Stimulated activated CD4-positive, alpha-beta T cell treated with anti-CD3 and anti-CD28 coated beads, Interleukin-4, amount 100 ng/mL, for 4 hours (primary cell): ENCODE measurements around the gene IPMK.
"Not testable (repeated sequence)": the region's sequence is repeated elsewhere in the genome, so short reads cannot be mapped to it uniquely, and the experiment has no call there.

Experiments used
- DNase-seq, 2 experiments: peaks; one replicate each; pipeline ENCODE4 v3.0.0-alpha.2; 2020

The IPMK gene

DNA sequence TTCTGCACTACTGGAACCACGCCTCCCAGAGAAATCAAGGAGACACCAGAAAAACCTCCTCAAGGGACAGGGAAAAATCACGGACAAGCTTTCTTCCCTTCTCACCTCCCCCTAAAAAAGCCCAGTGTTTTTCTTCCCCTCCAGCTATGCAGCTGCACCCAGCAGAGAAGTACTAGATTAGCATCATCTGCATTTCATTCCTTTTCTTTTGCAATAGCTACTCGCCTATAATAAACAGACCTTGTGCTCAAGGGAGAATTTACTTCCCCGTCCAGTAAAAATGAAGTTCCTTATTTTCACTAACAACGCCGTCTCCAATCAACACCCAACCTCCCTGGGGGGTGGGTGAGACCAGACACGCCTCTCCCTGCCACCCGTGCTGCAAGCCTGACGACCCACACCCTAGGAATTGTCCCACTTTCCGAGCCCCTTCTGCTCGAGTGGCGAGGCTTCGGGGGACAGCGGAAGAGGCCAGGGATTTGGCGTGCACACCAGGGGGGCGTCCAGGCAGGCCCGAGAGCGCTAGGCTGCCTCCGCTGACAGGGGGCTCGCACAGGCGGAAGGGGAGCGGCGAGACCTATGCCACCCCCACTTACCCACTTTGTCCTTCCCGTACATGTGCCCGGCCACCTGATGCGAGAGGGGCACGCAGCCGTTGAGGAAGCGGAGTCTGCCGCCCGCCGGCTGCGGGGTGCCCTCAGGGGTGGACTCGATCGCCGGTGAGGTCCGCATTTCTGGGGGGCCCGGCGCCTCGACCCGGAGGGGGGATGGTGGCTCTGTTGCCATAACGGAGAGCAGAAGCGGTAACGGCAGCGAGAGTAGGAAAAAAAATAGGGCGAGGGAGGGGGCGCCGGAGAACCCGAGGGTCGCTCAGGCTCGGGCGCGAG, 625 bp downstream of the IPMK start:
- peak; percentile 21 to 23 for DNase-seq

DNA sequence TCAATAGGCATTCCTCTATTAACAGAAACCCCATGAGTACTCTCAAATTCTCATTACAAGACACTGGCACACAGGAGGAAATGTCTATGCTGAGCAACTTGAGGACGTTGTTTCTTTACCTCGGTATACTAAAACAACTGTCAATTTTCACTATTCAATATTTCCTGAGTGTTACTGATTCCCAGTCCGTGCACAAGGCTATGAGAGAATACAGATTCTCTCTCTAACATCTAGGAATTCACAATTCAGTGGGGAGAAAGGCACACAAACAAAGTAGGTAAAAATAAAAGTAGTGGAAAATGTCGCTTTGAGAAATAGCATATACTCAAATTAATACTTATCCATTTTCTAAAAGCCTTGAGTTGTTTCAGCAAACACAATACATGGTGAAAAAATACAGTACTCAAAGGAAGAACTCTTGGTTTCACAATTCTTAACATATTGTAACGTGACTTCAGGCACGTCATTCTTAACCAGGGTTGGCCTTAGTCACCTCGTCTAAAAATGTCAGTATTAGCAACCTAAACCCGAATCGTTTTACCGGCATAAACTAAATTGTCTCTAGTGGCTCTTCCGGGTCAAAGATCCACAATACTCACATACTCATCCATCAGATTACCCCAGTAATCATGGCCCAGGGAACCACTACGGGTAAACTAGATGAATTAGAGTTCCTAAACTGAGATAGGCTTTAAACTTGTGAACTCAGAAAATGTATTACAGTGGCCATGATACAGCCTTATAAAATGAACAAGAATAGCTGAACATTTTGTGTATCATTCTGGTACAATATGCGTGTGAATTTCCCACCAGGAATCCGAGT, 1.5 kb downstream of the IPMK start:
- DNase-seq = peak in 1 of 2 experiments; percentile 21

DNA sequence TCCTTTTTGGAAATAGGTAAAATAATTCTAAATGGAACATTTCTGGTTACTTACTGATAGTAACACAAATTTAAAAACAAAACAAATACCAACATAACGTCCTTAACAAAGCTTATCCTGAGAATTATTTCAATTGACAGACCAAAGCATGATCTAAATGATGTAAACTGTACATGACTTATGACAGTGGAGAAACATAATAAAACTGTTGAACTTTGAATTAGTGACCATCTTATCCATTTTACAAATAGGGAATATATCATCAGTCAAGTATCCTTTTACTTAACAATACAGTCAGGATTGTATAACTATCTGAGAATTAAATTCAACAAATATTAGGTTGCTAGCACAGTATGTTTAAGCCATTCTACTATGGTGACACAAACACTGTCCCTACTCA, 2.4 kb downstream of the IPMK start:
- no peak for DNase-seq

DNA sequence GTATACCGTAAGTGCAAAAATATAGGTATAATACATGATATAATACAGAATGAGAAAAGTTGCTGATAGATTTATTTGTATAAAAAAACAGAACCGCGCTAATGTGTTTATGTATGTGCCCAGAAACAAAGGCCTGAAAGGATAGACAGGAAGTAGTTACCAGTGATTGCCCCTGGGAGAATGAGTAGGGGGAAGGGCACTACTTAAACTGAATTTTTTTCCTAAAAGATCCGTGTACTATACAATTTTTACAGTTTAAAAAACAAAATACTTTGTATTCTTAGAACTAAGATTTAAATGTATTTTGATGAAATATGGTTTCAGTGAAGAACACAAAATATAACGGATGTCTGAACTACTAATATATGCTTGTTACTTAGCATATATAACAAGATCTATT, 2.9 kb downstream of the IPMK start:
- DNase-seq = no peak

DNA sequence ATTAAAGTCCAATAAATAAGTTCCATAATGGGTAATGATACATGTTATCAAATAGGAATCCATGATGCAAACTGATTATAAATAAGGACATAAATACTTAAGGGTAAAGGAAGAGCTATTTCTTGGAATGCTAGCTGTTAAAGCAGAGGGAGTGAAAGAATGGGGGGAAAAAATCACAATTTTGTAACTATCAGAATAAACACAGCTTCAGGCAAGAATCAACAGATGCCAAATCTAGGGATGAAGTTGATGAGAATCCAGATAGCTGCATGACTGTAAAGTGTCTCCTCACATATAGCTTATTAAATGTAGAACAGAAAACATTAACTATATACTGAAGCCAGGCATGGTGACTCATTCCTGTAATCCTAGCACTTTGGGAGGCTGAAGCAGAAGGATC, 4.9 kb downstream of the IPMK start:
- DNase-seq = no peak

DNA sequence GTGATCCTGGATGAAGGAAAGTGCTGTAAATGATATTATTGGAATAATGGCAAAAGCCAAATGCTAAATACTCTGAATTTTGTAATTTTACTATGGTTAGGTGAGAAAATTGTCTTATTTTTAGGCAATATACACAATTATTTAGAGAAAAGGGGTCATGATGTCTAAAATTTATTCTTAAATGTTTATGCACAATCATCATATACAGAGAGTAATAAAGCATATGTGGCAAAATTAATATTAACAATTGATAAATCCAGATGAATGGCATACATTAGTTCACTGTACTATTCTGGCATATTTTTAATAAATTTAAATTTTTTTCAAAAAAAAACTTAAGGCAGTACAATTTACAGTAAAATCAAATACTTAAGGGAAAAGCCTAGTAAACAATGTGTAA, 7.4 kb downstream of the IPMK start:
- no peak for DNase-seq

DNA sequence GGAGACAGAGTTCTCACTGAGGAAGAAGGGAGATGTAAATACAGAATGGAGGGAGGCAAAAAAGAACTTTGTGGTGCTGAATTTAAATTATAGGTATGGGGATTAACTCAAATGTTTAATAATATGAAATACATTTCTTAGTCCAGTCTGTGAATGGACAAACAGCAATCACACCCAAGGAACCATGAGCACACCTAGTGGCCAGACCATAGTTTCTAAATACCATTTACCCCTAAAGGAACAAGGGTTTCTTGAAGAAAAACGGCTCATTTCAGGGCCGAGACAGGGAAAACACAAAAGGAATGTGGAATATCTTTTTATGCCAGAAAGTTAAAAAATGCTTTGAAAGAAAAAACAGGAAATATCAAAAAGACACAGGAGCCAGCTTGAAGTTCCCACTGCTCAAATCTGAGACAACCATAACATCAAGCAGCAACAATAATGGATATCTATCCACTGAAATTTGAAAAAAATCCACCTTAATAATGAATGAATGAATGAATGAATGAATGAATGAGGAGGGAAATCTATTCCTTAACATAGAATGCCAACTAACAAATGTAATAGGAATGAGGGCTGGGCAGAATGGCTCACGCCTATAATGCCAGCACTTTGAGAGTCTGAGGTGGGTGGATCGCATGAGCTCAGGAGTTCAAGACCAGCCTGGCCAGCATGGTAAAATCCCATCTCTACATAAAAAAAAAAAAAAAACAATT, 8.6 kb downstream of the IPMK start:
- no peak for DNase-seq

DNA sequence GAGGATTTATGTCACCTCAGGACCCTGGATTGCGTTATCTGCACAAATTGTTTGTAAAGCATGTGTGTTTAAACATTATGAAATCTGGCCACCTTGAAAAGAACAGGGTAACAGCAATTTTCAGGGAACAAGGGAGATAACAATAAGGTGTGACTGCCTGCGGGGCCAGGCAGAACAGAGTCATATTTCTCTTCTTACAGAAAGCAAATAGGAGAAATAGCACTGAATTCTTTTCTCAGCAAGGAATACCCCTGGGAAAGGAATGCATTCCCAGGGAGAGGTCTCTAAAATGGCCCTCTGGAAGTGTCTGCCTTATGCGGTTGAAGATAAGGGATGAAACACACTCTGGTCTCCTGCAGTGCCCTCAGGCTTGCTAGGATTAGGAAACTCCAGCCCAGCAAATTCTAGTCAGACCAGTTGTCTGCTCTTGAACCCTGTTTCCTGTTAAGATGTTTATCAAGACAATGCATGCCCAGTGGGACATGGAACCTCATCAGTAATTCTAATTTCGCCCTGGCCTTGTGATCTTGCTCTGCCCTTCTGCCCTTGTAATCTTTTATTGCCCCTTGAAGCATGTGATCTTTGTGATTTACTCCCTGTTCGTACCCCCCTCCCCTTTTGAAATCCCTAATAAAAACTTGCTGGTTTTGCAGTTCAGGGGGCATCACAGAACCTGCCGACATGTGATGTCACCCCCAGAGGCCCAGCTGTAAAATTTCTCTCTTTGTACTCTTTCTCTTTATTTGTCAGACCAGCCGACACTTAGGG, 11.5 kb downstream of the IPMK start:
- DNase-seq = not testable (repeated sequence)

DNA sequence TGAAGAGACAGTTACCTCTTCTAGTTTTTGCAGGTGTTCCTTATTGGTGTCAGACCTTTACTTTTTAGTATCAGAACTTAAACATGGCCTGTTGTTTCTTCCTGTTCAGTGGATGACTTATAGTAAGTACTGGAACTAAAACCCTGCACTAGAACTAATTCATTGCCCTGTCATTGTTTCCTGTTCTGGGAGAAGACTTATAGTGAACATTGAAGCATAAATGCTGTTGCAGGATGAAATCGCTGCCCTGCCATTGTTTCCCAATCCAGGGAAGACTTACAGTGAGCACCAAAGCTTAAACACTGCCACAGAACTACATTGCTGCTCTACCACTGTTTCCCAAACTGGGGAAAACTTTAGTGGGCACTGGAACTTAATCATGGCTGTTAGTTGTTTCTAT, 13.1 kb downstream of the IPMK start:
- DNase-seq = no peak

DNA sequence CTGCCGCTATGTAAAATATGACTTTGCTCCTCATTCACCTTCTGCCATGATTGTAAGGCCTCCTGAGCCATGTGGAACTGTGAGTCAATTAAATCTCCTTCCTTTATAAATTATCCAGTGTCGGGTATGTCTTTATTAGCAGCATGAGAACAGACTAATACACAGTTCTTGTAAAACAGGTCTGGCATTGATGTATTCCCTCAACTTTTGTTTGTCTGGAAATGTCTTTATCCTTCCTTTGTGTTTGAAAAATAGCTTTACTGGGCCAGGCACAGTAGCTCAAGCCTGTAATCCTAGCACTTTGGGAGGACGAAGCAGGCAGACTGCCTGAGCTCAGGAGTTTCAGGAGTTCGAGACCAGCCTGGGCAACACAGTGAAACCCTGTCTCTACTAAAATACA, 14.5 kb downstream of the IPMK start:
- DNase-seq = no peak

DNA sequence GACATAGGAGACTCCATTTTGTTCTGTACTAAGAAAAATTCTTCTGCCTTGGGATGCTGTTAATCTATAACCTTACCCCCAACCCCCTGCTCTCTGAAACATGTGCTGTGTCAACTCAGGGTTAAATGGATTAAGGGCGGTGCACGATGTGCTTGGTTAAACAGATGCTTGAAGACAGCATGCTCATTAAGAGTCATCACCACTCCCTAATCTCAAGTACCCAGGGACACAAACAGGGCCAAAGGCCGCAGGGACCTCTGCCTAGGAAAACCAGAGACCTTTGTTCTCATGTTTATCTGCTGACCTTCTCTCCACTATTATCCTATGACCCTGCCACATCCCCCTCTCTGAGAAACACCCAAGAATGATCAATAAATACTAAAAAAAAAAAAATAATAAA, 23.0 kb downstream of the IPMK start:
- DNase-seq = not testable (repeated sequence)

DNA sequence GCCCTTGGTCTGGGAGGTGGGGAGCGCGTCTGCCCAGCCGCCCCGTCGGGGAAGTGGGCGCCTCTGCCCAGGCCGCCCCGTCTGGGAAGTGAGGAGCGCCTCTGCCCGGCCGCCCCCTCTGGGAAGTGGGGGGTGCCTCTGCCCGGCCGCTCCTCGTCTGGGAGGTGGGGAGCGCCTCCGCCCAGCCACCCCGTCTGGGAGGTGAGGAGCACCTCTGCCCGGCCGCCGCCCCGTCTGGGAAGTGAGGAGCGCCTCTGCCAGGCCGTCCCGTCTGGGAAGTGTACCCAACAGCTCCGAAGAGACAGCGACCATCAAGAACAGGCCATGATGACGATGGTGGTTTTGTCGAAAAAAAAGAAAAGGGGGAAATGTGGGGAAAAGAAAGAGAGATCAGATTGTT, 23.5 kb downstream of the IPMK start:
- not testable (repeated sequence) for DNase-seq

DNA sequence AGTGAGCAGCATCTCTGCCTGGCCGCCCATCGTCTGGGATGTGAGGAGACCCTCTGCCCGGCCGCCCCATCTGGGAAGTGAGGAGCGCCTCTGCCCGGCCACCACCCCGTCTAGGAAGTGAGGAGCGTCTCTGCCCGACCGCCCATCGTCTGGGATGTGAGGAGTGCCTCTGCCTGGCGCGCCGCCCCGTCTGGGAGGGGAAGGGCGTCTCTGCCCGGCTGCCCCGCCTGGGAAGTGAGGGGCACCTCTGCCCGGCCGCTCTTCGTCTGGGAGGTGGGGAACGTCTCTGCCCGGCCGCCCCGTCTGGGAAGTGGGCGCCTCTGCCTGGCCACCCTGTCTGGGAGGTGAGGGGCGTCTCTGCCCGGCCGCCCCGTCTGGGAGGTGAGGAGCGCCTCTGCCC, 23.9 kb downstream of the IPMK start:
- DNase-seq = not testable (repeated sequence)

DNA sequence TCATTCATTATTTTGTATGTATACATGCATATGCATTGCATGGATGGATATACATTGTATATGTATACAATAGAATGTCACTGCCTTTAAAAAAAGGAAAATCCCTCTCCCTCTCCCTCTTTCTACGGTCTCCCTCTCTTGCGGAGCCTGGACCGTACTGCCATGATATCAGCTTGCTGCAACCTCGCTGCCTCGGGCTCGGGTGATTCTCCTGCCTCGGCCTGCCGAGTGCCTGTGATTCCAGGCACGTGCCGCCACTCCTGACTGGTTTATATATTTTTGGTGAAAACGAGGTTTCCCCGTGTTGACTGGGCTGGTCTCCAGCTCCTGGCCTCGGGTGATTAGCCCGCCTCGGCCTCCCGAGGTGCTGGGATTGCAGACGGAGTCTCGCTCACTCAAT, 24.4 kb downstream of the IPMK start:
- DNase-seq = no peak

DNA sequence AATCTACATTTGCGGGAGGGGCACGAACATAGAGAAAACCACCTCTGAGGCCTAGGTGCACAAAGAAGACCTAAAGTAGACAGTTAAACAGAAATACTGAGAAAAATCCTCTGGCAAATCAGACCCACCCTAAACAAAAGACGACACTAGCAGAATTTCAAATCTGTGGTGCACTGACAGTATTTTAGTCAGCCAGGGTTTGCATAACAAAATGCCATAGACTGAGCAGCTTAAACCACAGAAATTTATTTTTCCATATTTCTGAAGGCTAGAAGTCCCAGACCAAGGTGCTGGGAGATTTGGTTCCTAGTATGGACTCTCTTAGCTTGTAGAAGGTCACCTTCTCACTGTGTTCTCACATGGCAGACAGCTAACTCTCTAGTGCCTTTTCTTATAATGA, 26.3 kb downstream of the IPMK start:
- DNase-seq = no peak

DNA sequence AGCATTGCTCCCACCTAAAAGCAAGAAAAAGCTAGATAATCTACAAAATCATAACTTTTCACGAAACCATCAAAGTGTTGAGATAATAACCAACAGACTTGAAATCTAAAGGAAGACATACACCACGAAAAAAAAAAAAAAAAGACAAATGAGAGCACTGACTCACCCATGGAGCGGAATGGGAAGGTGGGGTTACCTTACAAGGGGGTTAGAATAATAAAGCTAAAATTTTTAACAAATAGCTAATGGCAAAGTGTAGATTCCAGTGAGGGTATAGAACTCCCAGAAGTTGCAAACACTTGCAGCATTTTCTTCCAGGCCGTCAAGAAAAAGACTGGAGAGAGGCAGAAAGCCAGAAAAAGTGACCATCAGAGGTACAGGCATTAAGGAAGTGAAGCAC, 27.2 kb downstream of the IPMK start:
- DNase-seq = no peak

DNA sequence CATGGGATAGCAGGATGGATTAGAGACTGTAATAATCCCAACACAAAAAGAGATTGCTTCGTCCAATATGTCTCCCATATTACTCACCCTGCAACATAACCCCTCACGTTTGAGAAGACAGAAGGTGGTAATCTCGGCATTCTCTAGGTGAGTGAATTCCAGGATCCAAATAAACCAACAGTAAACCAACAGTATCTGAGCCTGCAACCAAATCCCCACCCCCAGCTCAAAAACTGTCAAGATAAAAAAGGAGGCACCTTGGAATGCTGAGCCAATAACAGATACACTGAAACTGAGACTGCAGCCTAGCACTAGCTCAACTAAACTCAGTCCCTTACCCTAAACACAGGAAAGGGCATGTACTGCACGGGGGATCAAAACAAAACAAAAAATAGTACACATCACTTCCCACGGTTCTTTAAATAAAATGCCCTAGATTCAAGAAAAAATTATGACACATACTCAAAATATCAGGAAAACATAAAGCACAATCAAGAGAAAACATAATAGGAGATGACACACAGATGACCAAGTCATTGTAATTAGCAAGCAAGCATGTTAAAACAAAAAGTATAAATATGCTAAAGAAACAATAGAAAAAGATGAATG, 28.0 kb downstream of the IPMK start:
- DNase-seq = no peak

DNA sequence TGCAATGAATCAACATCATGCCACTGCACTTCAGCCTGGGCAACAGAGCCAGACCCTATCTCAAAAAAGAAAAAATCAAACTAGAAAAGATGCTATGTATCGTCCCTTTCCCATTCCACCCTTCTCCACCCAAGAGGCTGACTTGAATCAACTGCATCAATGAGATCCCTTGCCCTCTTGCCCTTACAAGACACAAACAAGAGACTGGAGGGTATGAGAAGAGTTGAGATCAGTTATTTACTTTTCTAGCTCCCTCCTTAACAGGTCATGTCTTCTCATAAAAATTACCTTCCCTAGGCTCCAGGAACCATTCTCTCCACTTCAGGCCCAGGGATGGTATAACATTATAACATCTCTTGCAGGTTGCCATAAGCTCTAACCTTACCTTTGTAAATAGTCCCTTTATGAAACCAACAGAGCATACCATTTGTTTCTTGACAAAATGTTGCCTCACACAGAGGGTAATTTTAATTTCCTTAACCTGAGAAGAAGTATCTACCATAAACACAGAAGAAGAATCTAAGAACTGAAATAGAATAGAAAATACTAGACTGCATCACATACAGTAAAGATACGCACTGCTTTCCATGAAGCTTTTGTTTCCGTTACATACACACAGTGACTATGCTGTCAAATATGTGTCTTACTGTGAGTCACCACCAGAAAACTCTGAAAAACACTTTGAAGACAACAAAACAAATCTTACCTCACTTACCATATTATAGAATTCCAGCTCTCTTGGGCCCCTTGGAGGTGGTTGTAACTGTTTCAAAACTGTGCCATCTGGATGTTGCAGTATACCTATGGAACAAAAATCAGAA, 30.5 kb downstream of the IPMK start:
- no peak for DNase-seq

DNA sequence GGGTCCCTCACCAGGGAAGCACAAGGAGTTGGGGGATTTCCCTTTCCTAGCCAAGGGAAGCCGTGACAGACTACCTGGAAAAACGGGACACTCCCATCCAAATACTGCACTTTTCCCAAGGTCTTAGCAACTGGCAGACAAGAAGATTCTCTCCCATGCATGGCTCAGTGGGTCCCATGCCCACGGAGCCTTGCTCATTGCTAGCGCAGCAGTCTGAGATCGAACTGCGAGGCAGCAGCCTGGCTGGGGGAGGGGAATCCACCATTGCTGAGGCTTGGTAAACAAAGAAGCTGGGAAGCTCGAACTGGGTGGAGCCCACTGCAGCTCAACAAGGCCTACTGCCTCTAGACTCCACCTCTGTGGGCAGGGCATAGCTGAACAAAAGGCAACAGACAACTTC, 37.8 kb downstream of the IPMK start:
- not testable (repeated sequence) for DNase-seq

DNA sequence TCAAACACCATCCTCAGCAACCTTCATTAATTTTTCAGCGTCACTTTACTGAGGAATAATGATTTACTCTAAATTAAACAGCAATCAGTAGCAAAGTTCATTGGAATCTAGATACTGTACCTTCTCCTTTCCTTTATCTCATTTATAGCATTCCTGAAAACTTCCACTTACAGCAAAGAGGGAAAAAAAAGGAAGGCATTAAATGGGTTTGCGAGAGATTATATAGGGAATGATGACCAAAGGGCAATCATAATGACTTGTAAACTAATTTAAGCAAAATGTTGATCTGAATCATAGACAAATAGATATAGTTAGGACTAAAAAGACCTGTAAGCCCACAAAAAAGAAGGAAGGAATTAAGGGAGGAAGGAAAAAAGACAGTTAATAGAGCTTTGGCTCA, 42.0 kb downstream of the IPMK start:
- DNase-seq = no peak

DNA sequence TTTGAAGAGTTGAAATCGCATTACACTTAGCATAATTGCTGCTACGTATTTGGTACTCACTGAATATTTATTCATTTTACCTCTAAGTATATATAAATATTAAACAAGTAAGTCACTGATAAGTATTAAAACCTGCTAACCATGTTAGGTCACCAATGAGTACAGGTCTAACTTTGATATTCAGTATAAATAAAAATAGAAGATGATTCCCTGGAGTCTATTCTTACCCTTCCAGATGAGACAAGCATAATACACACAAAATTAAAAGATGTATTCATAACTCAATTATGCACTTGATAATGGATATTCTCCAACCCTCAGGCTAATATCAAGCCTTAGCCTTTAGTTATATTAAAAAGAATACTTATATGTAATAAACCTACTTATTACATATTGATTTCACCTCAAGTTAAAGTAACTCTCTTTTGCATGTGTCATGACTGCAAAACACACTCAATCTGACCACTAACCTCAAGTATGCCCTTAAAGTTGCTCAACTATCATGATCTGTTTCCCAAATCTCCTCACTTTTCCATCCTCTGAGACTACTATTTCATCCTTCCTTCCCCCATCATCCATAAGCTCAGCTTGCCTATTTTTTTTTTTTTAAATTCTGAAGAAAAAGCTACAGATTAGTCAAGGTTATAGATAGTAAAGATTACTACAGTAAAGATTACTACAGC, 46.8 kb downstream of the IPMK start:
- no peak for DNase-seq
